K562 treated with DMSO at 1 percent for 12 hours (cell line): ENCODE measurements around the gene KIAA0930. TPM values are rescaled to one million over a fixed set of nuclear protein-coding genes. Genes with fewer than 3 reads are reported as not detected.

Experiments
- total RNA-seq: library from RNA; unstranded; fragments of 300-600 nt; gene quantifications from 2 replicates; pipeline ENCODE4 v1.2.3, GENCODE V29; 2022; ENCODE audit not compliant: insufficient read depth

The KIAA0930 gene
- total RNA-seq: 8.0 and 11.2 TPM in 2 replicates

DNA sequence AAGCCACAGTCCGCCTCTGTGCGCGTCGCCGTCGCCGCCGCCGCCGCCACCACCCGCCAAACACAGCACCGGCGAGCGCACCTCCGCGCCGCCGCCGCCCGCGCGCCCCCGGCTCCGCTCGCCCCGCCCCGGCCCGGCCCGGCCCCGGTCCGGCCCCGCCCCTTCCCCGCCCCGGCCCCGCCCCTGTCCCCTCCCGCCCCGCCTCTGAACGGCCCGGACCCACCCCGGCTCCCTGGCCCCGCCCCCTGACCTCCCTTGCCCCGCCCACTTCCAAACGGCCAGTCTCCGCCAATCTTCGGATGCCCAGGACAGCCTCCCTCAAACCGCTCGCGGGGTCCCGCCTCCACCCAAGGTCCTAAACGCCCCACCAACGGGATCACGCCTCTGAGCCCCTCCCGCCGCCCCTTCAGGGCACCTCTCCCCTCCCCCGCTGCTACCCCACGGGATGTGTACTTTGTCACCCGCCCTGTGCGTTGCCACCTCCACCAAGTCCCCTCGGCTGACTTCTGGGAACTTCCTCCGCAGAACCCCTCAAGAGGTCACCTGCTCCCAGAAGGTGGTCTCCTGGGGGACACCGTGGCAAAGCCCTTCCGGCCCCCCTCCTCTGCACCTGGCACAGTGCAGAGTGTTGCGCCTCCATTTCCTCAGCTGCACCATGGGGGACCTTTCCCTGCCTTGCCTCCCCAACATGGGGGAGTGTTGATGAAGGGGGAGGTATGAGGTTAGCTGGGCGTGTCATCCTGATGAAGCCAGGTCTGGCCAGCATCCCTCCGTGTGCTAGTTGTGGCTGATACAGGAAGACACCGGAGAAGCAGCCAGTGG lies at the start of gene KIAA0930:
Gene KIAA0930, minus strand, starts transcription at position 85 of the 822 bp plus-strand sequence. CDS start 191 bp downstream, outside the sequence.

GRCh38 chr22:45284705-45285262 lies 44.1 kb upstream of the KIAA0930 start, which contains the start of gene UPK3A:
TSS of gene UPK3A (plus strand) at chr22:45284949. CDS start at chr22:45285014, 65 bp downstream.

DNA sequence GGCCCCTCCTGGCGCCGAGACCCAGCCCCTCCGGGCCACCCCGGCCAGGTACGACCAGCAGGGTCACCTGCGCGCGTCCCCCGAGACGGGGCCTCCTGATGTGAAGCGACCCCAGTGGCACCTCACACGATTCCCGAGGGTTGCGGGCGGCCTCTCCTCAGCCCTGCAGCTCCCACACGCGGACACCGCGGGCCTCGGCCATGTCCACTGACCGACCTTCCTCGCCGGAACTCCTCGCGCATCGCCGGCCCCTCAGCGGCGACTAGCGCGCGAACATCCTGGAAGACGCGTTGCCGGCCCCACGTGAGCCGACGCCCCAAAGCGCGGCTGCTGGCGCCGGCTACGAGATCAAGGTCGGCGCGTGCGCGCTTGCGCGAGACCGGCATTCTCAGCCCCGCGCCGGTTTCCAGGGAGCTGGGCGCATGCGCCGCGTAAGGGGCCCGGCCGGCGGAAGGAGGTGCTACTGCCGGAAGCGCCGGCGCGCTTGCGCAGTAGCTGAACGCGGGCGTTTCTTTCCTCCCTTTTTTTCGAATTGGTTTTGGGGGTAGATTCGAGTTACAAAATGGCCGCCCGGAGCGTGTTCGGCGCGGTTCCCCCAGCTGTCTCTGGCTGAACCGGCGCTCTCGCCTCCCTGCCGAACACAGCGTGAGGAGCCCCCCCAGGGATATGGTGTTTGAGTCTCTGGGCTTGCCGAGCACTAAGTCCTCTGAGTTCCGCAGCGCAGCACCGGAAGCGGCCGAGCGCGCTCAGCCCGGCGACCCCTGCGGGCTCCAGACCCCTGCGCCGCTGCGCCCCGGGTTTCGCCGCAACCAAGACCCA lies 77.0 kb downstream of the KIAA0930 start, which contains the start of gene NUP50:
Gene NUP50, plus strand, starts transcription at position 475 of the 819 bp plus-strand sequence. CDS start 4,253 bp downstream, outside the sequence.

Other genes starting within 250 kb of the KIAA0930 start
- not detected in 2 replicates for gene PHF21B, start 230.9 kb downstream of the KIAA0930 start, total RNA-seq
- gene NUP50, start 77.0 kb downstream of the KIAA0930 start, total RNA-seq: 16.8 and 49.4 TPM in 2 replicates
- gene UPK3A, start 44.1 kb upstream of the KIAA0930 start, total RNA-seq: not detected in 2 replicates
- 24.6 and 63.3 TPM in 2 replicates for gene FAM118A, start 69.0 kb upstream of the KIAA0930 start, total RNA-seq
- gene SMC1B, start 172.7 kb upstream of the KIAA0930 start, total RNA-seq: not detected in 2 replicates
- not detected in 2 replicates for gene RIBC2, start 172.8 kb upstream of the KIAA0930 start, total RNA-seq